GM12878 (cell line): ENCODE measurements around the gene MPRIP. TPM values are rescaled to one million over a fixed set of nuclear protein-coding genes. Genes with fewer than 3 reads are reported as not detected.

ENCODE experiments used
- ATAC-seq: fragments of 200-7000 bp; cut with Tn5 transposase; 3 replicates; pipeline ENCODE4 v1.9.1; 2020; ENCODE audit warnings: mild to moderate bottlenecking, moderate library complexity
- BruUV-seq: library from RNA; stranded (reverse); fragments of 400-500 nt; replicated peaks from 2 replicates; lab custom pipeline; 2021; lab: Mats Ljungman, UMichigan
- CTCF ChIA-PET: fragments of 300-600 bp; sonication (Branson Sonifier 250); formaldehyde crosslinking; extraction: SDS; loops from one replicate; lab custom pipeline; 2021; ENCODE audit warnings: inconsistent platforms; lab: Yijun Ruan, JAX
- POLR2A ChIA-PET: fragments of 350-600 bp; formaldehyde crosslinking; extraction: SDS; loops from one replicate; lab custom pipeline; 2021; ENCODE audit warnings: inconsistent platforms; lab: Charles Lee
- RAD21 ChIA-PET: fragments of 300-600 bp; sonication (Branson Sonifier 250); formaldehyde crosslinking; loops from one replicate; lab custom pipeline; 2023; ENCODE audit warnings: antibody characterized with exemption; ENCODE audit not compliant: unreplicated experiment; lab: Charles Lee
- SMC1A ChIA-PET: fragments of 300-600 bp; sonication (Branson Sonifier 250); formaldehyde crosslinking; loops from one replicate; lab custom pipeline; 2023; ENCODE audit not compliant: unreplicated experiment, uncharacterized antibody; lab: Charles Lee
- DNase-seq: peaks from one replicate; pipeline ENCODE4 v3.0.0-alpha.2; 2011; ENCODE audit warnings: low read depth, low spot score
- FAIRE-seq: peaks from 3 replicates; lab custom pipeline; 2011; peaks lifted over from hg19 to GRCh38; lab: Jason Lieb, UNC
- H2AFZ ChIP-seq: 2 replicates; pipeline ENCODE4 v1.6.0; 2011; ENCODE audit warnings: low read depth, low read length, control low read depth; ENCODE audit not compliant: control insufficient read depth
- H3K27ac ChIP-seq: 2 replicates; pipeline ENCODE4 v1.5.1; 2011; ENCODE audit warnings: control low read depth; ENCODE audit not compliant: control insufficient read depth, insufficient read depth
- H3K27me3 ChIP-seq, 2 experiments: replicated peaks in 1 of 2; 2 replicates each; pipeline versions ENCODE4 v1.6.0 to v1.6.1; 2011; ENCODE audit warnings: low read length in 1 of 2; ENCODE audit not compliant: control insufficient read depth in 2 of 2, insufficient read depth in 2 of 2
- H3K36me3 ChIP-seq, 2 experiments: 2 replicates each; pipeline ENCODE4 v1.5.1; 2011; ENCODE audit warnings: low read length in 1 of 2; ENCODE audit not compliant: control insufficient read depth in 2 of 2, insufficient read depth in 2 of 2
- H3K4me1 ChIP-seq: 2 replicates; pipeline ENCODE4 v1.6.1; 2011; ENCODE audit warnings: mild to moderate bottlenecking, low read length, moderate library complexity, mixed read lengths; ENCODE audit not compliant: control insufficient read depth, insufficient read depth
- H3K4me2 ChIP-seq: 2 replicates; pipeline ENCODE4 v1.6.0; 2011; ENCODE audit warnings: control low read depth; ENCODE audit not compliant: control insufficient read depth, insufficient read depth
- H3K4me3 ChIP-seq: fragments of 200-600 bp; sonication (generic); 2 replicates; pipeline ENCODE4 v1.5.1; 2016
- H3K79me2 ChIP-seq: 2 replicates; pipeline ENCODE4 v1.6.0; 2011; ENCODE audit warnings: low read length; ENCODE audit not compliant: control insufficient read depth, insufficient read depth
- H3K9ac ChIP-seq: 2 replicates; pipeline ENCODE4 v1.8.0; 2011; ENCODE audit warnings: low read length, control low read depth, mixed read lengths; ENCODE audit not compliant: control insufficient read depth, insufficient read depth
- H3K9me3 ChIP-seq: replicated peaks from 3 replicates; pipeline ENCODE4 v1.5.1; 2011; ENCODE audit warnings: mild to moderate bottlenecking, low read length; ENCODE audit not compliant: control insufficient read depth, insufficient read depth
- H4K20me1 ChIP-seq: 2 replicates; pipeline ENCODE4 v1.6.0; 2011; ENCODE audit not compliant: control insufficient read depth, insufficient read depth
- EED ChIP-seq: sonication (generic); IDR thresholded peaks from 2 replicates; pipeline ENCODE4 v1.6.1; 2016; ENCODE audit warnings: antibody characterized with exemption, low read depth
- IKZF1 ChIP-seq: fragments of 450-650 bp; conservative IDR thresholded peaks from 2 replicates; pipeline ENCODE4 v1.6.1; 2017; ENCODE audit warnings: antibody characterized with exemption, mild to moderate bottlenecking
- JUNB ChIP-seq: IDR thresholded peaks from 2 replicates; pipeline ENCODE4 v1.6.1; 2016; ENCODE audit warnings: antibody characterized with exemption, mild to moderate bottlenecking
- RUNX3 ChIP-seq: IDR thresholded peaks from 2 replicates; pipeline ENCODE4 v1.6.1; 2012; ENCODE audit warnings: low read length, inconsistent platforms
- SPI1 ChIP-seq: IDR thresholded peaks from 2 replicates; pipeline ENCODE4 v1.6.1; 2011; ENCODE audit warnings: low read depth, mild to moderate bottlenecking, low read length, moderate library complexity, borderline replicate concordance; ENCODE audit not compliant: insufficient read depth
- WGBS: methylation state at CpG from one replicate; pipeline ENCODE4 v1.1.6; 2016; ENCODE audit warnings: low lambda C conversion rate; ENCODE audit not compliant: insufficient replicate concordance, insufficient coverage; ENCODE audit errors: missing lambda C conversion rate; 5-methylcytosine and 5-hydroxymethylcytosine counted together
- in situ Hi-C: fragments of 300-500 bp; cut with MboI; formaldehyde crosslinking; loops from 9 replicates; pipeline ENCODE4 v1.14.3; 2018; ENCODE audit warnings: mixed read lengths
- intact Hi-C: fragments of 100-400 bp; cut with micrococcal nuclease; formaldehyde crosslinking; loops from one replicate; pipeline ENCODE4 v1.14.2; 2022; ENCODE audit not compliant: unreplicated experiment
- polyA plus RNA-seq, 11 experiments: library from polyadenylated mRNA; depleted of rRNA in 4 of 11; unstranded in 6 of 11; stranded (reverse) in 5 of 11; fragments of >200 nt; fragmentation: Nextera tagmentation in 4 of 11; fragmentation: Illumina TruSeq in 1 of 11; extraction: Ambion mirVana in 4 of 11; extraction: Trizol in 1 of 11; gene quantifications; 1 replicate in 1 of 11; 2 replicates in 10 of 11; pipeline versions ENCODE4 v1.2.1 to v1.2.3, GENCODE V29; 2011 to 2016; ENCODE audit warnings: inconsistent platforms in 2 of 11, missing spikeins in 2 of 11, low read depth in 1 of 11
- total RNA-seq, 4 experiments: library from RNA; depleted of rRNA in 3 of 4; stranded (reverse); fragments of >200 nt in 3 of 4; fragmentation: Illumina TruSeq in 1 of 4; extraction: Trizol in 1 of 4; gene quantifications; 2 replicates each; pipeline versions ENCODE4 v1.2.1 to v1.2.3, GENCODE V29; 2013 to 2021
- TF ChIP-seq, protein P1 (sequence below): fragments of 450-650 bp; IDR thresholded peaks from 2 replicates; pipeline ENCODE4 v1.6.1; 2017; ENCODE audit warnings: antibody characterized with exemption, mild to moderate bottlenecking, moderate library complexity
- TF ChIP-seq, protein P2 (sequence below): IDR thresholded peaks from 2 replicates; pipeline ENCODE4 v1.6.1; 2011; ENCODE audit warnings: borderline replicate concordance, low read depth, mild to moderate bottlenecking, moderate library complexity, mixed read lengths, low read length; ENCODE audit not compliant: insufficient read depth; ENCODE audit errors: extremely low read length

Gene MPRIP
- total and polyA plus RNA-seq, 10 of the 15 experiments (the other 5 are each of a cell fraction or from before 2014, with no cell fraction given): 16.5 to 168 (median 71.7) TPM

DNA sequence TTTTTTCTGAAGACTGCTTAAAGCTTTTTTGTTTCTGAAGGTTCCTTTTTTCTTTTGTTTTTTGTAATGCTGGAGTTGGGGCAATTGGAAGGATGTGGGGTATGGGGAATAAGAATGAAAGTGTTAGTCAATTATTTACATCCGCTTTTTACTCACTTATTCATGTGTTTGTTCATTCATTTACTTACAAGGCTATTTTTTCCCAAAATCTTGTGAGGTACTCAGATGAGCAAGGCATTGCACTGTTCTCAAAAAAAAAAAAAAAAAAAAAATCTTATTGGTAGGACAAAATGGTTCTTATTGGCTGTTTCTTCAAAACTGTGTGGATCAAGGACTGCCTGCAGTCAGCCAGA lies 108.2 kb downstream of the MPRIP start (continued):
- TF ChIP-seq, protein P1, sequence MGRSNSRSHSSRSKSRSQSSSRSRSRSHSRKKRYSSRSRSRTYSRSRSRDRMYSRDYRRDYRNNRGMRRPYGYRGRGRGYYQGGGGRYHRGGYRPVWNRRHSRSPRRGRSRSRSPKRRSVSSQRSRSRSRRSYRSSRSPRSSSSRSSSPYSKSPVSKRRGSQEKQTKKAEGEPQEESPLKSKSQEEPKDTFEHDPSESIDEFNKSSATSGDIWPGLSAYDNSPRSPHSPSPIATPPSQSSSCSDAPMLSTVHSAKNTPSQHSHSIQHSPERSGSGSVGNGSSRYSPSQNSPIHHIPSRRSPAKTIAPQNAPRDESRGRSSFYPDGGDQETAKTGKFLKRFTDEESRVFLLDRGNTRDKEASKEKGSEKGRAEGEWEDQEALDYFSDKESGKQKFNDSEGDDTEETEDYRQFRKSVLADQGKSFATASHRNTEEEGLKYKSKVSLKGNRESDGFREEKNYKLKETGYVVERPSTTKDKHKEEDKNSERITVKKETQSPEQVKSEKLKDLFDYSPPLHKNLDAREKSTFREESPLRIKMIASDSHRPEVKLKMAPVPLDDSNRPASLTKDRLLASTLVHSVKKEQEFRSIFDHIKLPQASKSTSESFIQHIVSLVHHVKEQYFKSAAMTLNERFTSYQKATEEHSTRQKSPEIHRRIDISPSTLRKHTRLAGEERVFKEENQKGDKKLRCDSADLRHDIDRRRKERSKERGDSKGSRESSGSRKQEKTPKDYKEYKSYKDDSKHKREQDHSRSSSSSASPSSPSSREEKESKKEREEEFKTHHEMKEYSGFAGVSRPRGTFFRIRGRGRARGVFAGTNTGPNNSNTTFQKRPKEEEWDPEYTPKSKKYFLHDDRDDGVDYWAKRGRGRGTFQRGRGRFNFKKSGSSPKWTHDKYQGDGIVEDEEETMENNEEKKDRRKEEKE: no peak
- TF ChIP-seq SPI1: no peak
- TF ChIP-seq, protein P2, sequence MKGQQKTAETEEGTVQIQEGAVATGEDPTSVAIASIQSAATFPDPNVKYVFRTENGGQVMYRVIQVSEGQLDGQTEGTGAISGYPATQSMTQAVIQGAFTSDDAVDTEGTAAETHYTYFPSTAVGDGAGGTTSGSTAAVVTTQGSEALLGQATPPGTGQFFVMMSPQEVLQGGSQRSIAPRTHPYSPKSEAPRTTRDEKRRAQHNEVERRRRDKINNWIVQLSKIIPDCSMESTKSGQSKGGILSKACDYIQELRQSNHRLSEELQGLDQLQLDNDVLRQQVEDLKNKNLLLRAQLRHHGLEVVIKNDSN: no peak

DNA sequence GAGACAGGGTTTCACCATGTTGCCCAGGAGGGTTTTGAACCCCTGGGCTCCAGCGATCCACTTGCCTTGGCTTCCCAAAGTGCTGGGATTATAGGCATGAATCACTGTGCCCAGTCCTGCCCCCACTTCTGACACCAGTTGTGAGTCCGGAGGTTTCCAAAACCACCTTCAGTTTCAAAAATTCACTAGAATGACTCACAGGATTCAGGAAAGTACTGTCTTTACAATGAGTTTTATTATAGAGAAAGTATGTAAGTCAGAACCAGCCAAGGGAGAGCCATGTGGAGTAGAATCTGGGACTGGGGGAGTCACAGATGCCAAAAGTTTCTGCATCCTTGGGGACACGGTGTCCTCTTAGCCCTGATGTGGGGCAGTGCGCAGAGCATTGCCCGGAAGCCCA lies 108.8 kb downstream of the MPRIP start:
- Histone ChIP-seq H3K4me2 (no peak overlapping the region), H3K27me3 (no peaks in the 10 kb centered on the region), H3K4me1 (peaks cover 14% of the 10 kb centered on the region), H2AFZ (no peak overlapping the region), H3K36me3 (peaks cover 8 to 21% of the 10 kb centered on the region in 2 experiments), H3K9me3 (no peaks in the 10 kb centered on the region; the same call in 2 of the 3 replicates), H3K9ac (no peak overlapping the region), H4K20me1 (no peaks in the 10 kb centered on the region), H3K79me2 (no peaks in the 10 kb centered on the region), H3K4me3 (no peak overlapping the region), H3K27ac (peak overlapping the region; percentile 31; the same call in 1 of the 2 replicates)
- TF ChIP-seq JUNB (0 out of 2 replicates have a peak, but pooled peaks have one; percentile 32), EED (0 out of 2 replicates have a peak, but pooled peaks have one; percentile 49), IKZF1 (no peak), RUNX3 (peak; percentile 23; the same call in 1 of the 2 replicates)
- in situ Hi-C loops (no loop called here), intact Hi-C loops (no loop called here)
- CTCF ChIA-PET: interaction anchor here (0.7 kb wide), 1 partner anchor 163 kb away, joined by 3 read pairs; no protein-coding TSS in a partner anchor
- POLR2A ChIA-PET: no interaction called here
- ATAC-seq (peak; percentile 35), DNase-seq (no peak), FAIRE-seq (no peak)
- SMC1A ChIA-PET: interaction anchor here (1.0 kb wide), 1 partner anchor 14 kb away, joined by 4 read pairs; no protein-coding TSS in a partner anchor
- WGBS: 78% methylated on average over 5 of the region's 5 CpGs
- RAD21 ChIA-PET: no interaction called here
- no TSS peak for BruUV-seq
